ENCODE measurements around the gene BEGAIN. TPM values are rescaled to one million over a fixed set of nuclear protein-coding genes. Genes with fewer than 3 reads are reported as not detected.

Gene BEGAIN
- total RNA-seq, 1 experiment from 2014 or later = 0.53 TPM

- DNase-seq (ENCODE audit: low spot score) = no peak
Observed at GRCh38 chr14:100602621-100603230, 15.5 kb upstream of the BEGAIN start.

- DNase-seq (ENCODE audit: low spot score) = no peak
Observed at GRCh38 chr14:100601914-100602313, 14.7 kb upstream of the BEGAIN start.

GRCh38 chr14:100601064-100601463 lies 13.8 kb upstream of the BEGAIN start:
- no peak for DNase-seq (ENCODE audit: low spot score)

GRCh38 chr14:100599981-100600380 lies 12.8 kb upstream of the BEGAIN start:
- no peak for DNase-seq (ENCODE audit: low spot score)

- no peak for DNase-seq (ENCODE audit: low spot score)
Observed at GRCh38 chr14:100594625-100594951, 7.4 kb upstream of the BEGAIN start.

GRCh38 chr14:100593751-100594624 lies 6.8 kb upstream of the BEGAIN start:
- DNase-seq (ENCODE audit: low spot score) = no peak

- DNase-seq (ENCODE audit: low spot score) = no peak
Observed at GRCh38 chr14:100592972-100593371, 5.8 kb upstream of the BEGAIN start.

- no peak for DNase-seq (ENCODE audit: low spot score)
Observed at GRCh38 chr14:100592461-100592891, 5.3 kb upstream of the BEGAIN start.

- DNase-seq (ENCODE audit: low spot score) = no peak
Observed at GRCh38 chr14:100591453-100592371, 4.5 kb upstream of the BEGAIN start.

- no peak for DNase-seq (ENCODE audit: low spot score)
Observed at GRCh38 chr14:100590726-100591452, 3.7 kb upstream of the BEGAIN start.

GRCh38 chr14:100589760-100590469 lies 2.7 kb upstream of the BEGAIN start:
- no peak for DNase-seq (ENCODE audit: low spot score)

GRCh38 chr14:100589071-100589759 lies 2.0 kb upstream of the BEGAIN start:
- DNase-seq (ENCODE audit: low spot score) = no peak

- no peak for DNase-seq (ENCODE audit: low spot score)
Observed at GRCh38 chr14:100588671-100589070, 1.5 kb upstream of the BEGAIN start.

- peak; percentile 5 for DNase-seq (ENCODE audit: low spot score)
Observed at GRCh38 chr14:100587763-100588411, 670 bp upstream of the BEGAIN start.

- peak; percentile 67 for DNase-seq (ENCODE audit: low spot score)
Observed at GRCh38 chr14:100586403-100587085, 673 bp downstream of the BEGAIN start.

- DNase-seq (ENCODE audit: low spot score) = no peak
Observed at GRCh38 chr14:100586153-100586402, 1.1 kb downstream of the BEGAIN start.

- no peak for DNase-seq (ENCODE audit: low spot score)
Observed at GRCh38 chr14:100585448-100586152, 1.6 kb downstream of the BEGAIN start.

Data from HT-29 (cell line).